Measurements from ENCODE around the gene ARHGEF16.

Gene ARHGEF16

GRCh38 chr1:3438661-3439180 is 15.7 kb upstream of the ARHGEF16 start:
- DNase-seq (ENCODE audit: low read depth in 1 of 2, low spot score in 1 of 2), result no peak

DNA sequence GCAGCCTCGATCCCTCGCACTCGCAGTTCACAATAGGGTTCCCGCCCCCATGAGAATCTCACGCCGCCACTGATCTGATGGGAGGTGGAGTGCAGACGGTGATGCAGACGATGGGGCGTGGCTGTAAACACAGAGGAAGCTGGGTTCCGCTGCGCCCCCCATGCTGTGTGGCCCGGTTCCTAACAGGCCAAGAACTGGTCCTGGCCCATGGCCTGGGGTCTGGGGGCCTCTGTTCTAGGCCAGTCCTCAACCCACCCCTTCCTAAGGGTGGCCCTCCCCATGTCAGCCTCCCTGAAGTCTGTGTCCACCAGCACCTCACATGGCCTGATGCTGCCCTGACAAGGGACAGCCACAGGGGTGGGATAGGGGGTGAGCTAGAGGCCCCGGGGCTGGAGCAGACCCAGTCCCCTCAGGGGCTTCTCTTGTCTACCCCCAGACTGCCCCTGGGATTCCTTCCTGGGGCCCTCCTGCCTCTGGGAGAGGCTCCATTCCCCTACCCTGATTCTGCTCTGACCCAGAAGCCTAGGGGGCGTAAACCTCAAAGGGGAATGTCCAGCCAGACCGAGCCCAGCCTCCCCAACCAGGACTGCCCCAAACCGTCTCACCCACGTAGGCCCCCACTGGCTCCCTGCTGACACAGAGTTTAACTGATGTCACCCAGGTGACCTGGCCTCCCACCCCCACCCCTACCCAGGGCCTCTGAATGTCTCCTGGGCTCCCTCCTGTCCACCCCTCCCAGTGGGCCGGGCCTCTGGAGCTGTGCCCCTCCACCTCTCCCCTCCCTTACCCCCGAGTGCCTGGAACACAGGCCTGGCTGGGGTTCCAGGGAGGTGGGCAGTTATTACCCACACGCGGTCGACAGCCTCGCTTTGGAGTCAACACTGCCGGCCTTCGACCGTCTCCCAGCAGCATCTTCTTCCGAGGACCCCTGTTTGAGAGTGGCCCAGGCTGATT is 14.8 kb upstream of the ARHGEF16 start:
- no peak for DNase-seq (ENCODE audit: low read depth in 1 of 2, low spot score in 1 of 2)

DNA sequence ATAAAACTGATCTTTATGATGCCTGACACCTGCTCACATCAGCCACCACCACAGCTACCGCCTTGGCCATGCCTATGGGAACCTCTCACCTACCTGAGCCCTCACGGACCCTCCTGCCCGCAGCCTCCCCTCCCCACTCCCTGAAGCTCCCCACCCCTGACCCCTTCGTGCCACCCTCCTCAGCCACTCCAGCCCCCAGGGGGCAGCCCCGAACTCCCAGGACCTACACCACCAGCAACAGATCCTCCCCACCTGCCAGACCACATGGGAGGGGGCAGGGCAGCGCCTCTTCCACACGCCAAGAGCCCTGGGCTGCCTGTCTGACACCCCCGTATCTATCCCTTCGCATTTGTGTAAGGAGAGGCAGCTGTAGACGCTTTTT is 14.2 kb upstream of the ARHGEF16 start:
- DNase-seq (ENCODE audit: low read depth in 1 of 2, low spot score in 1 of 2), result no peak

GRCh38 chr1:3440711-3441409 is 13.6 kb upstream of the ARHGEF16 start:
- no peak for DNase-seq (ENCODE audit: low read depth in 1 of 2, low spot score in 1 of 2)

DNA sequence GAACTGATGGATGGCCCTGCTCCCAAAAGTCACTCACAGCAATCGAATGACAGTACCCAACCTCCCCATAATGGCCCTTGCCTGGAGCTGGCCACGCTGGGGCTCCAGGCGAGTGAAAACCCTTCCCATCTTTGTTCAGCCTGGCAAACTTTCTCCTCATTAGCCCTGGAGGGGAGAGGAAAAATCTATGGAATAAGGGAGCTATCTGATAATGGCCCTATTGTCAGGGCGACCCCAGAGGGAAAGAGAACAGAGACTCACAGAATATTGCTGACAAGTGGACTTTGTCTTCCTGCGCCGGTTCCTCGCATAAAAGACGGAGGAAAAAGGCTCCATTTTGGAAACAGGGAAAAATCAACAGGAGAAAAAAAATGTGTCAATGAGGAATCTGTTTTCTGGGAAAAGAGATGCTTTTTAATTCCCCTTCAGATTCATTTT is 13.0 kb upstream of the ARHGEF16 start:
- no peak for DNase-seq (ENCODE audit: low read depth in 1 of 2, low spot score in 1 of 2)

DNA sequence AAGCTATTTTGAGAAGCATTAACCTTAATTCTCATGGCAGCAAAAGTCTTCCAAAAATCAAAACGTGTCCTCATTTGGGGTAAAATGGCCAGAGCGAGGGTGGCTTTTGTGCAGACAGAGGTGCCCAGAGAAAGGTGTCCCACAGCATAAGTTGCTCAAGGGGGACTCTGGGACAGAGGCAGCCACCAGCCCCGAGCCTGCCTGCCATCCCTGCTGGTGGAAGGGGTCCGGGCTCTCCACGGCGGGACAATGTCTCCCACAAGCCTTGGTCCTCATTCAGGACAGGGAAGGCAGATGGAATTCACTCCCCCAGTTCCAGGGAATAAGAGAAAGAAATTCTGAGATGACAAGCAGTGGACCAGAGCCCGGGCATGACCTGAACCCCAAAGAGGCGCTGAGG is 12.6 kb upstream of the ARHGEF16 start:
- DNase-seq (ENCODE audit: low read depth in 1 of 2, low spot score in 1 of 2), result no peak

- no peak for DNase-seq (ENCODE audit: low read depth in 1 of 2, low spot score in 1 of 2)
These were observed 12.1 kb upstream of the ARHGEF16 start for GRCh38 chr1:3442331-3442730.

DNA sequence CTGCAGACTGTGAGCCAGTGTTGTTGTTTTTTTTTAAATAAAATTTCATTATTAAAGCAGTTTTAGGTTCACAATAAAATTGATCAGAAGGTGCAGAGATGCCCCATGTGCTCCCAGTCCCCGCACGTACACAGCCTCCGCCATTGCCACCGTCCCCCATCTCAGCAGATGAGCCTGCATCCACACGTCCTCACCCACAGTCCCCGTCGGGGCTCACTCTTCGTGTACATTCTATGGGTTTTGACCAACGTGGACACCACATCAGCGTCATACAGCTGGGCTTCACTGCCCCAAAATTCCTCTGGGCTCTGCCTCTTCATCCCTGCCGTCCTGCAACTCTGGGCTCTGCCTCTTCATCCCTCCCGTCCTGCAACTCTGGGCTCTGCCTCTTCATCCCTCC is 11.6 kb upstream of the ARHGEF16 start:
- no peak for DNase-seq (ENCODE audit: low read depth in 1 of 2, low spot score in 1 of 2)

- DNase-seq (ENCODE audit: low read depth in 1 of 2, low spot score in 1 of 2), result no peak
These were observed 10.7 kb upstream of the ARHGEF16 start for GRCh38 chr1:3443807-3444206.

DNA sequence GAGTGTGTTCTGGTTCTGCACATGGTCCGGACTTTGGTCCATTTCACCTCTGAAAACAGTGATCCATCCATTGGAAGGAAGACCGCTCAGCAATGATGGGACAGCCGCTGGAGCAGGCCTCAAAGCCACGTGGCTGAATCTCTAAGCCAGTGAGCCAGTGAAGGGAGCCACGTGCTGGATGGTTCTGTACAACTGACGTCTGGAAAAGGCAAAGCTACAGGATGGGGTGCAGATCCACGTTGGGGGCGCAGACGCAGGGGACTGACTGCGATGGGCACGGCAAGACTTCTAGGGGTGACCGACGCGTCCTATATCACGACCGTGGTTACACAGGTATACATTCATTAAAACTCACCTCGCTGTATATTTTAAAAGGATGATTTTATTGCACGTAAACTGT is 10.2 kb upstream of the ARHGEF16 start:
- DNase-seq (ENCODE audit: low read depth in 1 of 2, low spot score in 1 of 2), result no peak

GRCh38 chr1:3444736-3445135 is 9.7 kb upstream of the ARHGEF16 start:
- DNase-seq (ENCODE audit: low read depth in 1 of 2, low spot score in 1 of 2), result no peak

DNA sequence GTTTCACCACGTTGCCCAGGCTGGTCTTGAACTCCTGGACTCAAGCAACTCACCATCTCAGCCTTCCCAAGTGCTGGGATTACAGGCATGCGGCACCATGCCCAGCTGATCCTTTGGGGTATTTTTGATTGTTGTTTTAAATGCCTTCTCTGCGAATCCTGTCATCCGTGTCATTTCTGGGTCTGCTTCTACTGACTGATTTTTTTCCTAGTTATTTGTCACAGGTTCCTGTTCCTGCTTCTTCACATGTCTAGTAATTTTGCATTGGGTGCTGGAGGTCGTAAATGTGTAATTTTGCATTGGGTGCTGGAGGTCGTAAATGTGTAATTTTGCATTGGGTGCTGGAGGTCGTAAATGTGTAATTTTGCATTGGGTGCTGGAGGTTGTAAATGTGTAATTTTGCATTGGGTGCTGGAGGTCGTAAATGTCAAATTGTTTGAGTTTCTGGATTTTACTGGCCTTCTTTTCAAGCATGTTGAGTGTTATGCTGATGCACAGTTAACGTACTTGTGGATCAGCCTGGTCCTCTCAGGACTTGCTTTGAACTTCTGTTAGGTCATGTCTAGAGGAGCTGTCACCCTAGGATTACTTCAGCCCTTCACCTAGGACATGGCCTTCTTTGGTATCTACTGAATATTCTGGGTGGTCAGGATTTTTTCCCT is 4.1 kb upstream of the ARHGEF16 start:
- DNase-seq (ENCODE audit: low read depth in 1 of 2, low spot score in 1 of 2), result no peak

- no peak for DNase-seq (ENCODE audit: low read depth in 1 of 2, low spot score in 1 of 2)
These were observed 3.5 kb upstream of the ARHGEF16 start for GRCh38 chr1:3450983-3451382.

DNA sequence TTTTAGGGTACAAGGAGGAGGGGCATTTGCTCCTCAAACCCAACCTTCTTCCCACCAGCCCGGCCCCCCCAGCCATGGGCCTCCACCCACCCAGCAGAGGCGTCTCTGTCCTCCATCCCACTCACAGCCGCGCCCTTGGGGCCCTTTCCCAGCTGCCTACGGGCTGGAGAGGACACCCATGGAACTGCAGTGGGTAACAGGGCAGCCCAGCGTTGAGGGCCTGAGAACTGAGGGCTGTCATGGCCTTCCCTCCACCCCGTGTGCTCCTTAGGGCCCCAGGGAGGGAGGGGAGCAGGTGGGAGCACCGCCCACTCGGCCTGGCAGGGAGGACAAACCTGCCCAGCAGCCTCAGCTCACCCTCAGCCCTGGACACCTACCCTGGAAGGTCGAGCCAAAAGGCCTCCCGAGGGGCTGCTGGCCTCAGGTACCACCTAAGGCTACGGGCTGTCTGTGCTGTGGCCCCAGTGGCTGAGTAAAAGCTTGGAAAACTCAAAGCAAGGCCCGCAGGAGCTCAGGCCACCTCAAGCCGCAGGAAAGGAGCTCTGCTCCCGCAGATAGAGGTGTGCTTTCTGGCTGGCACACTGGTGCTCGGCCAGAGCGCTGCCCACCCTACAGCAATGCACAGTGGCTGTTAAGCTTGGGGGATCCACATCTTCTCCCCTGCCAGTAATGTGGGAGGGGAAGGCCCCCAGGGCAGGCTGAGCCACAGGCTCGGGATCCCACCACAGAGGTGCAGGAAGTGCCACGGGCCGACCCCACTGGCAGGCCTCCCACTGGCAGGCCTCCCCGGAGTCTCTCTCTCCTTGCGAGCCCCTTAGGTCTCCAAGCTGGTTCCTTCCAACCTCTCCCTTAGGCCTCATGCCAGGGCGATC is 2.2 kb upstream of the ARHGEF16 start:
- no peak for DNase-seq (ENCODE audit: low read depth in 1 of 2, low spot score in 1 of 2)

- DNase-seq (ENCODE audit: low read depth in 1 of 2, low spot score in 1 of 2), result no peak
These were observed 1.6 kb upstream of the ARHGEF16 start for GRCh38 chr1:3452866-3453175.

- peak; percentile 60 to 65 for DNase-seq (ENCODE audit: low read depth in 1 of 2, low spot score in 1 of 2)
These were observed 1.2 kb upstream of the ARHGEF16 start for GRCh38 chr1:3453203-3453761.

- DNase-seq (ENCODE audit: low read depth in 1 of 2, low spot score in 1 of 2), result no peak
These were observed 550 bp downstream of the ARHGEF16 start for GRCh38 chr1:3454811-3455618.

- DNase-seq (ENCODE audit: low read depth in 1 of 2, low spot score in 1 of 2), result no peak
These were observed 1.4 kb downstream of the ARHGEF16 start for GRCh38 chr1:3455670-3456448.

GRCh38 chr1:3456449-3456963 is 2.0 kb downstream of the ARHGEF16 start:
- DNase-seq (ENCODE audit: low read depth in 1 of 2, low spot score in 1 of 2), result no peak

Measured in stimulated activated CD4-positive, alpha-beta T cell treated with anti-CD3 and anti-CD28 coated beads, Interleukin-15, amount 100 ng/mL, for 1 hour (primary cell).